ENCODE results near the gene SLC22A17.

SLC22A17 gene

GRCh38 chr14:23310546-23310945 is 42.1 kb downstream of the SLC22A17 start:
- H3K27me3 ChIP-seq, result no peaks in the 10 kb centered on the region
- H3K4me3 ChIP-seq, result no peak overlapping the region
- H3K36me3 ChIP-seq, result peaks cover 29 to 72% (median 55%) of the 10 kb centered on the region in 11 experiments; a peak in 21 of 22 replicates
- H3K4me1 ChIP-seq, result peaks cover 38 to 47% (median 43%) of the 10 kb centered on the region in 10 experiments
- peak overlapping the region in 2 of 11 experiments; percentile 88 to 99; a peak in 2 of 22 replicates for H3K4me2 ChIP-seq
- no peak overlapping the region for H3K27ac ChIP-seq
- H3K9me3 ChIP-seq (replicated peaks in 1 of 11), result no peaks in the 10 kb centered on the region
- 0 out of 22 replicates have a peak overlapping the region, but pooled peaks of 1 of the 11 experiments have one; percentile 94 for H3K9ac ChIP-seq
- H4K20me1 ChIP-seq, result peaks cover 0 to 37% (median 12%) of the 10 kb centered on the region in 11 experiments; a peak in 13 of 22 replicates
- TF ChIP-seq Cebpa-rat (IDR thresholded peaks at IDR 0.05), result no peak

GRCh38 chr14:23308721-23309445 is 43.8 kb downstream of the SLC22A17 start:
- Histone ChIP-seq H3K27ac (no peak overlapping the region), H3K4me3 (peak overlapping the region in 4 of 10 experiments; percentile 86 to 98 (median 96); a peak in 4 of 20 replicates), H3K9me3 (replicated peaks in 1 of 11) (no peaks in the 10 kb centered on the region), H3K4me2 (peak overlapping the region; percentile 88 to 100 (median 96)), H3K27me3 (no peaks in the 10 kb centered on the region), H3K9ac (peak overlapping the region in 7 of 11 experiments; percentile 4 to 96 (median 89); a peak in 10 of 22 replicates), H3K4me1 (peaks cover 47 to 62% (median 52%) of the 10 kb centered on the region in 10 experiments), H3K36me3 (peaks cover 29 to 64% (median 52%) of the 10 kb centered on the region in 11 experiments; a peak in 21 of 22 replicates), H4K20me1 (peaks cover 0 to 37% (median 12%) of the 10 kb centered on the region in 11 experiments; a peak in 13 of 22 replicates)
- TF ChIP-seq Cebpa-rat (IDR thresholded peaks at IDR 0.05), result no peak

GRCh38 chr14:23307687-23308644 is 44.7 kb downstream of the SLC22A17 start:
- no peaks in the 10 kb centered on the region for H3K27me3 ChIP-seq
- peak overlapping the region; percentile 80 to 96 (median 88); a peak in 20 of 22 replicates for H3K9ac ChIP-seq
- H3K4me1 ChIP-seq, result peaks cover 52 to 71% (median 60%) of the 10 kb centered on the region in 10 experiments
- H3K4me2 ChIP-seq, result peak overlapping the region; percentile 88 to 100 (median 96)
- peak overlapping the region; percentile 70 to 98 (median 80); a peak in 19 of 20 replicates for H3K4me3 ChIP-seq
- H4K20me1 ChIP-seq, result peaks cover 0 to 37% (median 12%) of the 10 kb centered on the region in 11 experiments; a peak in 13 of 22 replicates
- H3K27ac ChIP-seq, result peak overlapping the region in 7 of 11 experiments; percentile 78 to 88 (median 85); a peak in 7 of 22 replicates
- TF ChIP-seq Cebpa-rat (IDR thresholded peaks at IDR 0.05), result no peak
- H3K36me3 ChIP-seq, result peaks cover 25 to 55% (median 49%) of the 10 kb centered on the region in 11 experiments; a peak in 21 of 22 replicates
- no peaks in the 10 kb centered on the region for H3K9me3 ChIP-seq (replicated peaks in 1 of 11)

DNA sequence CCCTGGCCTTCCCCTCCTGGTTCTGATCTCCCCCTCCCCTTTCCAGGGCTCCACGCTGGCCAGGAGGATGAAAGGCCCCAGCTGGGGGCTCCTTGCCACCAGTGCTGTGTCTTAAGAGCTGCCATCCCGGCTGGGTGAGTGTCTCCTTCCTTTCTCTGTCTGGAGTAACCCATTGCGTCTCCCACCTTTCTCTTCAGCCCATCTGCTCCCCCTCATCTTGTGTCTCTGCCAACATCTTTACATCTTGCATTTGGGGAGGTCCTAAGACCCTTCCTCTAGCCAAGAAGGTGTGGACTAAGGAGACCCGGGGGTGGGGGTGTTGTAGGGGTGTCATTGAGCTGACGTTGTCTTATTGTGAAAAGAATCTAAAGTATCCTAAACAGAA is 45.5 kb downstream of the SLC22A17 start:
- H3K4me1 ChIP-seq, result peaks cover 54 to 74% (median 64%) of the 10 kb centered on the region in 10 experiments
- H3K36me3 ChIP-seq, result peaks cover 23 to 48% (median 43%) of the 10 kb centered on the region in 11 experiments; a peak in 21 of 22 replicates
- TF ChIP-seq Cebpa-rat (IDR thresholded peaks at IDR 0.05), result no peak
- H4K20me1 ChIP-seq, result peaks cover 0 to 37% (median 12%) of the 10 kb centered on the region in 11 experiments; a peak in 13 of 22 replicates
- H3K4me2 ChIP-seq, result peak overlapping the region; percentile 88 to 100 (median 96)
- H3K9me3 ChIP-seq (replicated peaks in 1 of 11), result no peaks in the 10 kb centered on the region
- no peaks in the 10 kb centered on the region for H3K27me3 ChIP-seq
- peak overlapping the region; percentile 70 to 98 (median 80) for H3K4me3 ChIP-seq
- H3K27ac ChIP-seq, result peak overlapping the region; percentile 77 to 88 (median 84)
- H3K9ac ChIP-seq, result peak overlapping the region; percentile 80 to 96 (median 88)

GRCh38 chr14:23306412-23307145 is 46.1 kb downstream of the SLC22A17 start, which contains the start of gene BCL2L2:
Gene BCL2L2 (plus strand): TSS chr14:23306833. CDS start chr14:23307768, 935 bp downstream.
- TF ChIP-seq Cebpa-rat (IDR thresholded peaks at IDR 0.05), result no peak
- Histone ChIP-seq H3K36me3 (peaks cover 18 to 43% (median 38%) of the 10 kb centered on the region in 11 experiments; a peak in 21 of 22 replicates), H3K9ac (peak within 1 kb of the TSS; percentile 80 to 96 (median 88)), H3K27ac (peak within 1 kb of the TSS; percentile 77 to 88 (median 84)), H3K27me3 (no peaks in the 10 kb centered on the region), H4K20me1 (peaks cover 0 to 37% (median 12%) of the 10 kb centered on the region in 11 experiments; a peak in 13 of 22 replicates), H3K9me3 (replicated peaks in 1 of 11) (no peaks in the 10 kb centered on the region), H3K4me2 (peak within 1 kb of the TSS; percentile 88 to 100 (median 96)), H3K4me1 (peaks cover 54 to 74% (median 64%) of the 10 kb centered on the region in 10 experiments), H3K4me3 (peak within 1 kb of the TSS; percentile 70 to 98 (median 80))

DNA sequence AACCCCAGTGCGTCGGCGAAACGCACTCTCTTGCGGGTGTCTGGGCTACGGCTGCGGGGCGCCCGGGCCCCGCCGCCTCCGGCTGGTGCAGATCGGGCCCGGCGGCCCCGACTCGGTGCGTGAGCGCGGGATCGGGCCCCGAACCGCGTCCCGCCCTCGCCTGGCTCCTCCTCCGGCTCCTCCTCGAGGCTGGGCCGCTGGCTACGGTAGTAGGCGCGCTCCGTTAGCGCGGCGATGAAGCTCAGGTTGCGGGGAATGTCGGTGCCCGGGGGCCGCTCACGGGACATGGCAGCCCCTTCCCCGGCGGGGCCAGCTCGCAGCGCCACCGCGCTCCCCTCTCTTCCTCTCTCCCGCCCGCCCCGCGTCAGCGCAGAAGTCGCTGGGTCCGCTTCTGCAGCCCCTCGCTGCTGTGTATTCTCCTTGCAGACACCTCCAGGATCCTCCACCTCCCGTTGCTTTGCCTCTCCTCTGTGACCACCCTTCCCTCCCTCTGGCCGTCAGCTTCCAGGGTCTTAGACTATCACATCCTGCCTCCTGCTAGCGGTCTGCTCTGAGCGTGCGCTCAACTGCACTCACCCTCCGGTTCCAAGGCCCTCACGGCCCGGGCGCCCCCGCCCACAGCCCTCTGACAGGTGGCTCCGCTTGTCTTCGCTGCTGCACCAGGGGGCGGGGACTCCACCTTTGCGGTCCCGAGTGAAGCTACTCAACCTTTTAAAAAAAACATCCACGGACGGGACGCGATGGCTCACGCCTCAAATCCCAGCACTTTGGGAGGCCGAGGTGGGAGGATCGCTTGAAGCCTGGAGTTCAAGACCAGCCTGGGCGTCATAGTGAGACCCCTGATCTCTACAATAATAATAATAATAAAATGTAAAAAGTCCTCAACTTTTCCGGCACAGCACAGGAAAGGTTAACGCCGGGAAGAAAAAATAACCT is 50.1 kb downstream of the SLC22A17 start, which contains the start of gene PPP1R3E:
TSS of gene PPP1R3E (minus strand) at position 570 of the 936 bp plus-strand sequence. CDS start at position 287, 283 bp downstream.
- H3K9ac ChIP-seq, result peak within 1 kb of the TSS; percentile 84 to 98 (median 92)
- H3K27ac ChIP-seq, result peak within 1 kb of the TSS; percentile 80 to 99 (median 92)
- no peaks in the 10 kb centered on the region for H3K9me3 ChIP-seq (replicated peaks in 1 of 11)
- H3K36me3 ChIP-seq, result peaks cover 5 to 20% (median 9%) of the 10 kb centered on the region in 11 experiments; a peak in 18 of 22 replicates
- H3K4me3 ChIP-seq, result peak within 1 kb of the TSS; percentile 65 to 83 (median 72)
- no peaks in the 10 kb centered on the region; a peak in 2 of 22 replicates for H4K20me1 ChIP-seq
- H3K4me2 ChIP-seq, result peak within 1 kb of the TSS; percentile 87 to 99 (median 95)
- no peaks in the 10 kb centered on the region for H3K27me3 ChIP-seq
- H3K4me1 ChIP-seq, result peaks cover 49 to 64% (median 59%) of the 10 kb centered on the region in 10 experiments
- no peak for TF ChIP-seq Cebpa-rat (IDR thresholded peaks at IDR 0.05)

DNA sequence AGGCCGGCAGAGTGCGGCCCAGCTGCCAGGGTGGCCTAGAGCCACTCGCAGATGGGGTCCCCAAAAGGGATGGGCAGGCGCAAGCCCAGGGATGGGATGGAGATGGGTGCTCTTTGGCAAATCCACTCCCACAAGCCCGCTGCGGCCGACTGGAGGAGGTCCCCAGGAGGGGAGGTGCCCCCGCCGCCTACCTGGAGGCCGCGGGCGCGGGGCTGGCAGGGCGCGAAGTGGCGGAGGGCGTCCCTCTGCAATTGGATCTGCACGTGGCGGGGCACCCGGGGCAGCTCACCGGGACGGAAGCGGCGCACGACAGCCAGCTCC is 50.8 kb downstream of the SLC22A17 start:
- Histone ChIP-seq H3K9ac (peak overlapping the region; percentile 84 to 98 (median 92)), H3K27ac (peak overlapping the region; percentile 80 to 99 (median 92)), H3K36me3 (peaks cover 11 to 23% (median 14%) of the 10 kb centered on the region in 11 experiments; a peak in 17 of 22 replicates), H3K4me2 (peak overlapping the region; percentile 87 to 99 (median 95)), H3K4me1 (peaks cover 43 to 57% (median 53%) of the 10 kb centered on the region in 10 experiments), H3K9me3 (replicated peaks in 1 of 11) (no peaks in the 10 kb centered on the region), H3K27me3 (no peaks in the 10 kb centered on the region), H3K4me3 (peak overlapping the region; percentile 65 to 83 (median 72)), H4K20me1 (no peaks in the 10 kb centered on the region)
- TF ChIP-seq Cebpa-rat (IDR thresholded peaks at IDR 0.05), result no peak
